Measurements from ENCODE around the gene MACROD1. TPM values are rescaled to one million over a fixed set of nuclear protein-coding genes. Genes with fewer than 3 reads are reported as not detected.

Gene MACROD1
- total RNA-seq, 1 donor from 2014 or later: 12.3 TPM

- H3K4me3 ChIP-seq (ENCODE audit: low read depth, low read length): no peak overlapping the region
- H3K27me3 ChIP-seq (ENCODE audit: control insufficient read depth, insufficient read depth, low read length): peaks cover 53% of the 10 kb centered on the region
- TF ChIP-seq CTCF (IDR thresholded peaks at IDR 0.05; ENCODE audit: insufficient read depth, low read length, poor library complexity, severe bottlenecking): no peak
- H3K36me3 ChIP-seq (ENCODE audit: control insufficient read depth, insufficient read depth, low read length): no peaks in the 10 kb centered on the region
- peak; percentile 74 for DNase-seq (ENCODE audit: low read depth)
These were observed 71.3 kb downstream of the MACROD1 start for GRCh38 chr11:64094463-64095260.

- no peak for TF ChIP-seq CTCF (IDR thresholded peaks at IDR 0.05; ENCODE audit: insufficient read depth, low read length, poor library complexity, severe bottlenecking)
- no peak for DNase-seq (ENCODE audit: low read depth)
- peaks cover 55% of the 10 kb centered on the region for H3K27me3 ChIP-seq (ENCODE audit: control insufficient read depth, insufficient read depth, low read length)
- H3K36me3 ChIP-seq (ENCODE audit: control insufficient read depth, insufficient read depth, low read length): no peaks in the 10 kb centered on the region
- no peak overlapping the region for H3K4me3 ChIP-seq (ENCODE audit: low read depth, low read length)
These were observed 72.5 kb downstream of the MACROD1 start for GRCh38 chr11:64093233-64094039.

GRCh38 chr11:64092761-64093136, 73.2 kb downstream of the MACROD1 start:
- peaks cover 56% of the 10 kb centered on the region for H3K27me3 ChIP-seq (ENCODE audit: control insufficient read depth, insufficient read depth, low read length)
- H3K36me3 ChIP-seq (ENCODE audit: control insufficient read depth, insufficient read depth, low read length): no peaks in the 10 kb centered on the region
- no peak overlapping the region for H3K4me3 ChIP-seq (ENCODE audit: low read depth, low read length)
- TF ChIP-seq CTCF (IDR thresholded peaks at IDR 0.05; ENCODE audit: insufficient read depth, low read length, poor library complexity, severe bottlenecking): no peak
- DNase-seq (ENCODE audit: low read depth): no peak

- no peak for DNase-seq (ENCODE audit: low read depth)
- H3K27me3 ChIP-seq (ENCODE audit: control insufficient read depth, insufficient read depth, low read length): peaks cover 53% of the 10 kb centered on the region
- TF ChIP-seq CTCF (IDR thresholded peaks at IDR 0.05; ENCODE audit: insufficient read depth, low read length, poor library complexity, severe bottlenecking): no peak
- H3K36me3 ChIP-seq (ENCODE audit: control insufficient read depth, insufficient read depth, low read length): no peaks in the 10 kb centered on the region
- H3K4me3 ChIP-seq (ENCODE audit: low read depth, low read length): no peak overlapping the region
These were observed 73.7 kb downstream of the MACROD1 start for GRCh38 chr11:64092111-64092760.

GRCh38 chr11:64090806-64091516, 75.0 kb downstream of the MACROD1 start:
- no peak for DNase-seq (ENCODE audit: low read depth)
- H3K27me3 ChIP-seq (ENCODE audit: control insufficient read depth, insufficient read depth, low read length): peaks cover 45% of the 10 kb centered on the region
- no peak overlapping the region for H3K4me3 ChIP-seq (ENCODE audit: low read depth, low read length)
- H3K36me3 ChIP-seq (ENCODE audit: control insufficient read depth, insufficient read depth, low read length): no peaks in the 10 kb centered on the region
- no peak for TF ChIP-seq CTCF (IDR thresholded peaks at IDR 0.05; ENCODE audit: insufficient read depth, low read length, poor library complexity, severe bottlenecking)

Measured in kidney epithelial cell (primary cell).